SK-N-SH (cell line): Measurements from ENCODE around the gene NSUN2. TPM values are rescaled to one million over a fixed set of nuclear protein-coding genes. Genes with fewer than 3 reads are reported as not detected.

ENCODE experiments used
- CTCF ChIA-PET: fragments of 300-600, 350-600 bp; formaldehyde crosslinking; extraction: SDS; loops from one replicate; lab custom pipeline; 2021; lab: Yijun Ruan, JAX
- POLR2A ChIA-PET: fragments of 350-600 bp; sonication (Branson Sonifier 250); formaldehyde crosslinking; extraction: SDS; loops from one replicate; lab custom pipeline; 2020; ENCODE audit warnings: antibody characterized with exemption, inconsistent platforms; lab: Yijun Ruan, JAX
- DNase-seq: peaks from one replicate; pipeline ENCODE4 v3.0.0; 2012
- H2AFZ ChIP-seq: fragments of 200-600 bp; sonication (generic); 2 replicates; pipeline ENCODE4 v1.8.1; 2016; ENCODE audit warnings: antibody characterized with exemption, mild to moderate bottlenecking, low read depth
- H3F3A ChIP-seq: fragments of 200-600 bp; sonication (generic); replicated peaks from 2 replicates; pipeline ENCODE3; 2016; ENCODE audit warnings: antibody characterized with exemption, mild to moderate bottlenecking; ENCODE audit not compliant: insufficient read depth
- H3K27ac ChIP-seq, 2 experiments: fragments of 200-500 bp in 1 of 2; fragments of 200-600 bp in 1 of 2; sonication (Bioruptor generic) in 1 of 2; sonication (generic), shearing (Covaris generic) in 1 of 2; 2 replicates each; pipeline versions ENCODE4 v1.5.1 to v1.6.1; 2014 to 2016; ENCODE audit warnings: low read depth in 2 of 2, inconsistent platforms in 1 of 2, low read length in 1 of 2, mild to moderate bottlenecking in 1 of 2, mixed read lengths in 1 of 2
- H3K27me3 ChIP-seq: fragments of 200-600 bp; sonication (generic), shearing (Covaris generic); 2 replicates; pipeline ENCODE4 v1.6.1; 2016; ENCODE audit warnings: mixed run types; ENCODE audit not compliant: insufficient read depth
- H3K36me3 ChIP-seq, 2 experiments: fragments of 200-500 bp in 1 of 2; fragments of 200-600 bp in 1 of 2; sonication (Bioruptor generic) in 1 of 2; sonication (generic) in 1 of 2; replicated peaks in 1 of 2; 2 replicates each; pipeline versions ENCODE3 to v1.5.1; 2014 to 2016; ENCODE audit warnings: low read length in 1 of 2, mild to moderate bottlenecking in 1 of 2; ENCODE audit not compliant: insufficient read depth in 2 of 2, control insufficient read depth in 1 of 2
- H3K4me1 ChIP-seq, 2 experiments: fragments of 200-500 bp in 1 of 2; fragments of 200-600 bp in 1 of 2; sonication (Bioruptor generic) in 1 of 2; sonication (generic), shearing (Covaris generic) in 1 of 2; 2 replicates each; pipeline versions ENCODE4 v1.5.1 to v1.6.1; 2014 to 2016; ENCODE audit warnings: low read depth in 1 of 2, low read length in 1 of 2, mixed run types in 1 of 2; ENCODE audit not compliant: insufficient read depth in 2 of 2, control insufficient read depth in 1 of 2
- H3K4me2 ChIP-seq: fragments of 200-600 bp; sonication (generic), shearing (Covaris generic); 2 replicates; pipeline ENCODE4 v1.6.1; 2017; ENCODE audit warnings: mixed run types
- H3K4me3 ChIP-seq, 2 experiments: fragments of 200-500 bp in 1 of 2; fragments of 200-600 bp in 1 of 2; sonication (Bioruptor generic) in 1 of 2; sonication (generic), shearing (Covaris generic) in 1 of 2; 2 replicates each; pipeline versions ENCODE4 v1.5.1 to v1.8.1; 2014 to 2016; ENCODE audit warnings: low read depth in 2 of 2, inconsistent platforms in 1 of 2, low read length in 1 of 2, mild to moderate bottlenecking in 1 of 2, mixed read lengths in 1 of 2, moderate library complexity in 1 of 2
- H3K79me2 ChIP-seq: fragments of 200-600 bp; sonication (generic); 2 replicates; pipeline ENCODE4 v1.8.1; 2017; ENCODE audit warnings: mild to moderate bottlenecking; ENCODE audit not compliant: insufficient read depth
- H3K9ac ChIP-seq: fragments of 200-600 bp; sonication (generic); 2 replicates; pipeline ENCODE4 v1.6.1; 2017; ENCODE audit warnings: mixed run types
- H3K9me2 ChIP-seq: fragments of 200-600 bp; sonication (generic); 2 replicates; pipeline ENCODE4 v1.6.1; 2017; ENCODE audit warnings: mixed run types
- H3K9me3 ChIP-seq: fragments of 200-600 bp; sonication (generic); 2 replicates; pipeline ENCODE4 v1.6.1; 2017; ENCODE audit warnings: mixed run types, mild to moderate bottlenecking, moderate library complexity
- H4K20me1 ChIP-seq: fragments of 200-600 bp; sonication (generic); 2 replicates; pipeline ENCODE4 v1.6.1; 2017; ENCODE audit warnings: mild to moderate bottlenecking, mixed run types; ENCODE audit not compliant: insufficient read depth
- ELF1 ChIP-seq: IDR thresholded peaks from 2 replicates; pipeline ENCODE4 v1.4.0; 2012
- EP300 ChIP-seq, 2 experiments: IDR thresholded peaks; 2 replicates each; pipeline versions ENCODE4 v1.4.0 to v1.6.1; 2012; ENCODE audit warnings: borderline replicate concordance in 1 of 2, low read depth in 1 of 2, low read length in 1 of 2
- EZH2phosphoT487 ChIP-seq: fragments of 200-600 bp; sonication (generic); IDR thresholded peaks from 2 replicates; pipeline ENCODE4 v1.6.1; 2017; ENCODE audit warnings: low read depth, mixed run types, mild to moderate bottlenecking, antibody characterized with exemption, moderate library complexity, borderline replicate concordance
- FOXJ3 ChIP-seq: sonication (generic); formaldehyde crosslinking; IDR thresholded peaks from 2 replicates; pipeline ENCODE4 v1.5.1; 2020; ENCODE audit warnings: mild to moderate bottlenecking, missing genetic modification reagents
- FOXM1 ChIP-seq: IDR thresholded peaks from 2 replicates; pipeline ENCODE4 v1.4.0; 2012; ENCODE audit warnings: low read depth, mild to moderate bottlenecking
- JUND ChIP-seq: IDR thresholded peaks from 2 replicates; pipeline ENCODE4 v1.4.0; 2012
- MEF2A ChIP-seq: IDR thresholded peaks from 2 replicates; pipeline ENCODE4 v1.4.0; 2012; ENCODE audit warnings: low read depth, borderline replicate concordance
- NRF1 ChIP-seq: IDR thresholded peaks from 2 replicates; pipeline ENCODE4 v1.6.1; 2012; ENCODE audit warnings: low read depth, mild to moderate bottlenecking, low read length
- POLR2AphosphoS5 ChIP-seq: IDR thresholded peaks from 2 replicates; pipeline ENCODE4 v1.6.1; 2012; ENCODE audit warnings: low read depth, low read length
- RCOR1 ChIP-seq: fragments of 150-350 bp; IDR thresholded peaks from 2 replicates; pipeline ENCODE4 v1.6.1; 2017; ENCODE audit warnings: antibody characterized with exemption, low read length
- RXRA ChIP-seq: IDR thresholded peaks from 2 replicates; pipeline ENCODE4 v1.4.0; 2012; ENCODE audit warnings: low read depth, mild to moderate bottlenecking, borderline replicate concordance
- SIN3A ChIP-seq: IDR thresholded peaks from 2 replicates; pipeline ENCODE4 v1.6.1; 2012; ENCODE audit warnings: low read depth, mild to moderate bottlenecking, low read length, moderate library complexity, borderline replicate concordance
- TAF1 ChIP-seq: IDR thresholded peaks from 2 replicates; pipeline ENCODE4 v1.6.1; 2012; ENCODE audit warnings: low read depth, mild to moderate bottlenecking, low read length, moderate library complexity, borderline replicate concordance
- TCF12 ChIP-seq: IDR thresholded peaks from 2 replicates; pipeline ENCODE4 v1.4.0; 2012
- TEAD4 ChIP-seq: IDR thresholded peaks from 2 replicates; pipeline ENCODE4 v1.4.0; 2012; ENCODE audit warnings: mild to moderate bottlenecking, borderline replicate concordance; ENCODE audit not compliant: insufficient read depth
- YY1 ChIP-seq: IDR thresholded peaks from 2 replicates; pipeline ENCODE4 v1.4.0; 2012; ENCODE audit warnings: low read depth, mild to moderate bottlenecking
- WGBS: methylation state at CpG from one replicate; pipeline ENCODE4 v1.1.6; 2017; ENCODE audit warnings: low lambda C conversion rate; 5-methylcytosine and 5-hydroxymethylcytosine counted together
- polyA plus RNA-seq, 3 experiments: library from polyadenylated mRNA; depleted of rRNA; stranded (reverse); fragments of >200 nt; gene quantifications; 2 replicates each; pipeline ENCODE4 v1.2.3, GENCODE V29; 2012
- TF ChIP-seq, protein P1 (sequence below): IDR thresholded peaks from 2 replicates; pipeline ENCODE4 v1.4.0; 2012; ENCODE audit warnings: low read depth
- TF ChIP-seq, protein P2 (sequence below): IDR thresholded peaks from 2 replicates; pipeline ENCODE4 v1.6.1; 2012; ENCODE audit warnings: mild to moderate bottlenecking, low read depth, low read length, moderate library complexity
- TF ChIP-seq, protein P3 (sequence below): IDR thresholded peaks from 2 replicates; pipeline ENCODE4 v1.4.0; 2012; ENCODE audit warnings: low read depth, borderline replicate concordance

Gene NSUN2
- polyA plus RNA-seq, 1 of the 3 experiments (the other 2 are of a cell fraction) = 78.9 TPM

DNA sequence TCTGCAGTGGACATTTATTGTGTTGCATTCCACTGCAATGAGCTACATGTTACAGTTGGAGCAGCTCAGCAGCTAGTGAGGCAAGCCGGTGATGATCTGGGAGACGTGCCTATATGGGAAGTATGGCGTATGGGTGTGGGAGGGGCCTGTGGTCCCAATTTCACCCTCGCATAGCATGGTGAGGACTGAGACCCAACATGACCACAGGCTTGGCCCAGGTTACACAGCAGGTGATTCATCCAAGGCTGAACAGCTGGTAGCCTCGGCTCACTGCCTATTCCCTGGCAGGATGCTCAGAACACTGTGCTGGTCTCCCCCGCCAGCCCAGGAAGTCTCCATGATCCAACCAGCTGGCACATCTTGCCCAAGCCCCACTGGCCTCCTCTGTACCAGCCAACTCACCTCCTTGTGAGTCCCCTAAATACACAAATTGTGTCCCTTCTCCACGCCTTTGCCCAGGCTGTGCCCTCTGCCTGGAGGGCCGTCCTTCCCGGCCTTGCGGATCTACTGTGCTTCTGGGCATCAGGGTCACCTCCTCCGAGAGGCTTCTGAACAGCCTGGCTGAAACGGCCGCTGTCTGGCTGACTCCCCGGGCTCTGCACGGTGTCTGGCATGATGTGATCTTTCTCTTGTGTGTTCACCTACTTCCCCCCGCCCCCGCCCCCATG, 81.4 kb downstream of the NSUN2 start:
- TF ChIP-seq, protein P1, sequence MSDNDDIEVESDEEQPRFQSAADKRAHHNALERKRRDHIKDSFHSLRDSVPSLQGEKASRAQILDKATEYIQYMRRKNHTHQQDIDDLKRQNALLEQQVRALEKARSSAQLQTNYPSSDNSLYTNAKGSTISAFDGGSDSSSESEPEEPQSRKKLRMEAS = no peak
- TF ChIP-seq FOXJ3 (CRISPR knock-in tag) (no peak), POLR2AphosphoS5 (no peak), TEAD4 (no peak), TCF12 (no peak), RCOR1 (no peak), NRF1 (no peak), EZH2phosphoT487 (no peak), RXRA (no peak), MEF2A (no peak), YY1 (no peak), ELF1 (no peak), FOXM1 (no peak), JUND (no peak), TAF1 (no peak), EP300 (IDR thresholded peaks at IDR 0.05; ENCODE audit: borderline replicate concordance in 1 of 2, low read depth in 1 of 2, low read length in 1 of 2) (no peak), SIN3A (no peak)
- TF ChIP-seq, protein P2, sequence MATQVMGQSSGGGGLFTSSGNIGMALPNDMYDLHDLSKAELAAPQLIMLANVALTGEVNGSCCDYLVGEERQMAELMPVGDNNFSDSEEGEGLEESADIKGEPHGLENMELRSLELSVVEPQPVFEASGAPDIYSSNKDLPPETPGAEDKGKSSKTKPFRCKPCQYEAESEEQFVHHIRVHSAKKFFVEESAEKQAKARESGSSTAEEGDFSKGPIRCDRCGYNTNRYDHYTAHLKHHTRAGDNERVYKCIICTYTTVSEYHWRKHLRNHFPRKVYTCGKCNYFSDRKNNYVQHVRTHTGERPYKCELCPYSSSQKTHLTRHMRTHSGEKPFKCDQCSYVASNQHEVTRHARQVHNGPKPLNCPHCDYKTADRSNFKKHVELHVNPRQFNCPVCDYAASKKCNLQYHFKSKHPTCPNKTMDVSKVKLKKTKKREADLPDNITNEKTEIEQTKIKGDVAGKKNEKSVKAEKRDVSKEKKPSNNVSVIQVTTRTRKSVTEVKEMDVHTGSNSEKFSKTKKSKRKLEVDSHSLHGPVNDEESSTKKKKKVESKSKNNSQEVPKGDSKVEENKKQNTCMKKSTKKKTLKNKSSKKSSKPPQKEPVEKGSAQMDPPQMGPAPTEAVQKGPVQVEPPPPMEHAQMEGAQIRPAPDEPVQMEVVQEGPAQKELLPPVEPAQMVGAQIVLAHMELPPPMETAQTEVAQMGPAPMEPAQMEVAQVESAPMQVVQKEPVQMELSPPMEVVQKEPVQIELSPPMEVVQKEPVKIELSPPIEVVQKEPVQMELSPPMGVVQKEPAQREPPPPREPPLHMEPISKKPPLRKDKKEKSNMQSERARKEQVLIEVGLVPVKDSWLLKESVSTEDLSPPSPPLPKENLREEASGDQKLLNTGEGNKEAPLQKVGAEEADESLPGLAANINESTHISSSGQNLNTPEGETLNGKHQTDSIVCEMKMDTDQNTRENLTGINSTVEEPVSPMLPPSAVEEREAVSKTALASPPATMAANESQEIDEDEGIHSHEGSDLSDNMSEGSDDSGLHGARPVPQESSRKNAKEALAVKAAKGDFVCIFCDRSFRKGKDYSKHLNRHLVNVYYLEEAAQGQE = no peak
- TF ChIP-seq, protein P3, sequence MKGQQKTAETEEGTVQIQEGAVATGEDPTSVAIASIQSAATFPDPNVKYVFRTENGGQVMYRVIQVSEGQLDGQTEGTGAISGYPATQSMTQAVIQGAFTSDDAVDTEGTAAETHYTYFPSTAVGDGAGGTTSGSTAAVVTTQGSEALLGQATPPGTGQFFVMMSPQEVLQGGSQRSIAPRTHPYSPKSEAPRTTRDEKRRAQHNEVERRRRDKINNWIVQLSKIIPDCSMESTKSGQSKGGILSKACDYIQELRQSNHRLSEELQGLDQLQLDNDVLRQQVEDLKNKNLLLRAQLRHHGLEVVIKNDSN = no peak
- DNase-seq = no peak
- H3K9me3 ChIP-seq = no peaks in the 10 kb centered on the region
- no peak overlapping the region for H3K4me2 ChIP-seq
- no peak overlapping the region for H3K27ac ChIP-seq
- no peaks in the 10 kb centered on the region for H4K20me1 ChIP-seq
- no peak overlapping the region for H2AFZ ChIP-seq
- H3F3A ChIP-seq = no peaks in the 10 kb centered on the region
- no peaks in the 10 kb centered on the region for H3K79me2 ChIP-seq
- POLR2A ChIA-PET = no interaction called here
- CTCF ChIA-PET = no interaction called here
- peaks cover 0 to 1% of the 10 kb centered on the region in 2 experiments; a peak in 1 of 4 replicates for H3K4me1 ChIP-seq
- H3K9ac ChIP-seq = no peak overlapping the region
- no peaks in the 10 kb centered on the region for H3K9me2 ChIP-seq
- H3K27me3 ChIP-seq = no peaks in the 10 kb centered on the region
- H3K4me3 ChIP-seq = no peak overlapping the region
- WGBS = 63% methylated on average over 11 of the region's 17 CpGs
- no peaks in the 10 kb centered on the region for H3K36me3 ChIP-seq
